ENCODE results near the gene IKZF4.

DNA sequence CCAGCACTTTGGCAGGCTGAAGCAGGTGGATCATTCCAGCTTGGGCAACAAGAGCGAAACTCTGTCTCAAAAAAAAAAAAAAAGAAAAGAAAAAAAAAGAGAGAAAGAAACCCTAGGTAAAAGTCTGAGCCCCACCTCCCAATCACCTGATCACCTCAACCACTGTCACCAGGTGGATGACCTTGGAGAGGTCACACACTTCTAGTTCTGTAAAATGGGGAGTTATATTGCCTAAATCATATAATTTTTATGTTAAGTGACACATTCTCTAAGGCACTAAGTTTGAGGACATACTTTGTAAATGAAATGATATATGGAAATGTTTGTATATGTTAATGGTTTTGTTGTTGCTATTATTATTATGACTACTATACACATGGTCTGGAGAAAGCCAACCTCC lies 57.6 kb downstream of the IKZF4 start:
- TF ChIP-seq CTCF (IDR thresholded peaks at IDR 0.05), result no peak
- TF ChIP-seq POLR2A (IDR thresholded peaks at IDR 0.05), result no peak
